ENCODE measurements around the gene ID4.

Gene ID4

GRCh38 chr6:19834858-19835257 is 2.3 kb upstream of the ID4 start (continued):
- TF ChIP-seq ZNF677 (tag by site-specific recombination; IDR thresholded peaks at IDR 0.05) (no peak), HOXA7 (CRISPR knock-in tag; IDR thresholded peaks at IDR 0.05; ENCODE audit: borderline replicate concordance) (no peak)
- TF ChIP-seq, protein P1, sequence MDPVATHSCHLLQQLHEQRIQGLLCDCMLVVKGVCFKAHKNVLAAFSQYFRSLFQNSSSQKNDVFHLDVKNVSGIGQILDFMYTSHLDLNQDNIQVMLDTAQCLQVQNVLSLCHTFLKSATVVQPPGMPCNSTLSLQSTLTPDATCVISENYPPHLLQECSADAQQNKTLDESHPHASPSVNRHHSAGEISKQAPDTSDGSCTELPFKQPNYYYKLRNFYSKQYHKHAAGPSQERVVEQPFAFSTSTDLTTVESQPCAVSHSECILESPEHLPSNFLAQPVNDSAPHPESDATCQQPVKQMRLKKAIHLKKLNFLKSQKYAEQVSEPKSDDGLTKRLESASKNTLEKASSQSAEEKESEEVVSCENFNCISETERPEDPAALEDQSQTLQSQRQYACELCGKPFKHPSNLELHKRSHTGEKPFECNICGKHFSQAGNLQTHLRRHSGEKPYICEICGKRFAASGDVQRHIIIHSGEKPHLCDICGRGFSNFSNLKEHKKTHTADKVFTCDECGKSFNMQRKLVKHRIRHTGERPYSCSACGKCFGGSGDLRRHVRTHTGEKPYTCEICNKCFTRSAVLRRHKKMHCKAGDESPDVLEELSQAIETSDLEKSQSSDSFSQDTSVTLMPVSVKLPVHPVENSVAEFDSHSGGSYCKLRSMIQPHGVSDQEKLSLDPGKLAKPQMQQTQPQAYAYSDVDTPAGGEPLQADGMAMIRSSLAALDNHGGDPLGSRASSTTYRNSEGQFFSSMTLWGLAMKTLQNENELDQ (tag by site-specific recombination; IDR thresholded peaks at IDR 0.05; ENCODE audit: low read depth), result no peak

GRCh38 chr6:19835605-19836004 is 1.6 kb upstream of the ID4 start:
- CTCF ChIA-PET, result interaction anchor here (0.9 to 1.4 kb wide), 2 partner anchors 11 to 25 kb away, joined by 3 to 4 read pairs; no protein-coding TSS in a partner anchor

More at GRCh38 chr6:19835605-19836004, 1.6 kb upstream of the ID4 start:
- H3K36me3 ChIP-seq (ENCODE audit: control insufficient read depth in 2 of 2, insufficient read depth in 1 of 2, low read length in 2 of 2), result peaks cover 10% of the 10 kb centered on the region in 2 experiments; a peak in 2 of 3 replicates
- POLR2A ChIA-PET, result interaction anchor here (0.5 to 5.3 kb wide), 3 partner anchors 27 to 54 kb away, joined by 3 to 148 read pairs (median 3); no protein-coding TSS in a partner anchor
- no peaks in the 10 kb centered on the region for H3K9me3 ChIP-seq (ENCODE audit: control insufficient read depth, insufficient read depth, low read depth, low read length)
- no peak for TF ChIP-seq ZNF324 (tag by site-specific recombination; IDR thresholded peaks at IDR 0.05)
- TF ChIP-seq ZNF394 (tag by site-specific recombination; IDR thresholded peaks at IDR 0.05; ENCODE audit: borderline replicate concordance), result no peak
- no peak for TF ChIP-seq ZNF596 (tag by site-specific recombination; IDR thresholded peaks at IDR 0.05)
- TF ChIP-seq ZNF155 (tag by site-specific recombination; IDR thresholded peaks at IDR 0.05), result no peak
- TF ChIP-seq CTCF (tag by site-specific recombination; IDR thresholded peaks at IDR 0.05), result no peak
- no peak for TF ChIP-seq ZNF174 (tag by site-specific recombination; IDR thresholded peaks at IDR 0.05)
- no peak for TF ChIP-seq ZFP69B (tag by site-specific recombination; IDR thresholded peaks at IDR 0.05)
- no peak for TF ChIP-seq ZSCAN5A (tag by site-specific recombination; IDR thresholded peaks at IDR 0.05)
- TF ChIP-seq ZBTB8A (tag by site-specific recombination; IDR thresholded peaks at IDR 0.05), result no peak
- TF ChIP-seq ZNF513 (tag by site-specific recombination; IDR thresholded peaks at IDR 0.05), result no peak
- no peak for TF ChIP-seq SALL2 (tag by site-specific recombination; IDR thresholded peaks at IDR 0.05; ENCODE audit: borderline replicate concordance)
- TF ChIP-seq, protein P2, sequence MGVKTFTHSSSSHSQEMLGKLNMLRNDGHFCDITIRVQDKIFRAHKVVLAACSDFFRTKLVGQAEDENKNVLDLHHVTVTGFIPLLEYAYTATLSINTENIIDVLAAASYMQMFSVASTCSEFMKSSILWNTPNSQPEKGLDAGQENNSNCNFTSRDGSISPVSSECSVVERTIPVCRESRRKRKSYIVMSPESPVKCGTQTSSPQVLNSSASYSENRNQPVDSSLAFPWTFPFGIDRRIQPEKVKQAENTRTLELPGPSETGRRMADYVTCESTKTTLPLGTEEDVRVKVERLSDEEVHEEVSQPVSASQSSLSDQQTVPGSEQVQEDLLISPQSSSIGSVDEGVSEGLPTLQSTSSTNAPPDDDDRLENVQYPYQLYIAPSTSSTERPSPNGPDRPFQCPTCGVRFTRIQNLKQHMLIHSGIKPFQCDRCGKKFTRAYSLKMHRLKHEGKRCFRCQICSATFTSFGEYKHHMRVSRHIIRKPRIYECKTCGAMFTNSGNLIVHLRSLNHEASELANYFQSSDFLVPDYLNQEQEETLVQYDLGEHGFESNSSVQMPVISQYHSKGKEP (tag by site-specific recombination; IDR thresholded peaks at IDR 0.05), result no peak
- TF ChIP-seq ZNF473 (tag by site-specific recombination; IDR thresholded peaks at IDR 0.05), result no peak
- TF ChIP-seq, protein P3, sequence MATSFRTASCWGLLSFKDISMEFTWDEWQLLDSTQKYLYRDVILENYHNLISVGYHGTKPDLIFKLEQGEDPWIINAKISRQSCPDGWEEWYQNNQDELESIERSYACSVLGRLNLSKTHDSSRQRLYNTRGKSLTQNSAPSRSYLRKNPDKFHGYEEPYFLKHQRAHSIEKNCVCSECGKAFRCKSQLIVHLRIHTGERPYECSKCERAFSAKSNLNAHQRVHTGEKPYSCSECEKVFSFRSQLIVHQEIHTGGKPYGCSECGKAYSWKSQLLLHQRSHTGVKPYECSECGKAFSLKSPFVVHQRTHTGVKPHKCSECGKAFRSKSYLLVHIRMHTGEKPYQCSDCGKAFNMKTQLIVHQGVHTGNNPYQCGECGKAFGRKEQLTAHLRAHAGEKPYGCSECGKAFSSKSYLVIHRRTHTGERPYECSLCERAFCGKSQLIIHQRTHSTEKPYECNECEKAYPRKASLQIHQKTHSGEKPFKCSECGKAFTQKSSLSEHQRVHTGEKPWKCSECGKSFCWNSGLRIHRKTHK (tag by site-specific recombination; IDR thresholded peaks at IDR 0.05), result no peak
- TF ChIP-seq OVOL3 (tag by site-specific recombination; IDR thresholded peaks at IDR 0.05), result no peak
- no peak for TF ChIP-seq ZNF202 (tag by site-specific recombination; IDR thresholded peaks at IDR 0.05; ENCODE audit: borderline replicate concordance)
- TF ChIP-seq SETDB1 (IDR thresholded peaks at IDR 0.05; ENCODE audit: insufficient read length, low read length), result no peak
- TF ChIP-seq ZNF530 (tag by site-specific recombination; IDR thresholded peaks at IDR 0.05; ENCODE audit: low read depth), result no peak
- TF ChIP-seq ZNF404 (tag by site-specific recombination; IDR thresholded peaks at IDR 0.05), result no peak
- peaks cover 6% of the 10 kb centered on the region for H3K4me1 ChIP-seq (ENCODE audit: control insufficient read depth, insufficient read depth, low read length)
- no peak overlapping the region for H3K4me3 ChIP-seq (ENCODE audit: low read depth, low read length)
- H3K27ac ChIP-seq (ENCODE audit: extremely low read depth, low read depth, low read length), result no peak overlapping the region
